K562 (cell line): ENCODE data around the gene TENM4. TPM values are rescaled to one million over a fixed set of nuclear protein-coding genes. Genes with fewer than 3 reads are reported as not detected.

Source experiments
- ATAC-seq: fragments of 200-7000 bp; cut with Tn5 transposase; 3 replicates; pipeline ENCODE4 v1.9.1; 2020; ENCODE audit warnings: moderate library complexity
- BruUV-seq: library from RNA; stranded (reverse); fragments of 400-500 nt; replicated peaks from 2 replicates; lab custom pipeline; 2021; lab: Mats Ljungman, UMichigan
- CTCF ChIA-PET: fragments of 300-600 bp; formaldehyde crosslinking; extraction: SDS; loops from one replicate; lab custom pipeline; 2021; ENCODE audit warnings: low intra/inter-chr PET ratio; lab: Yijun Ruan, JAX
- POLR2A ChIA-PET: fragments of 300-600, 350-650 bp; sonication (Branson Sonifier 250); formaldehyde crosslinking; extraction: SDS; loops from one replicate; lab custom pipeline; 2021; ENCODE audit warnings: antibody characterized with exemption, inconsistent platforms; lab: Yijun Ruan, JAX
- DNase-seq, 4 experiments: peaks; one replicate each; pipeline versions ENCODE4 v3.0.0 to v3.0.0-alpha.2; 2011 to 2018; ENCODE audit warnings: low spot score in 3 of 4, mixed read lengths in 3 of 4; ENCODE audit errors: extremely low read depth in 1 of 4
- FAIRE-seq: peaks from 2 replicates; lab custom pipeline; 2011; peaks lifted over from hg19 to GRCh38; lab: Jason Lieb, UNC
- H2AFZ ChIP-seq: 2 replicates; pipeline ENCODE4 v1.6.0; 2011; ENCODE audit warnings: low read depth, low read length, control low read depth, inconsistent platforms
- H3K27ac ChIP-seq: fragments of 200-600 bp; 3 replicates; pipeline ENCODE4 v1.8.0; 2011; ENCODE audit warnings: low read depth, mild to moderate bottlenecking, control low read depth, inconsistent platforms, low read length, moderate library complexity, mixed read lengths; ENCODE audit errors: extremely low read depth
- H3K27me3 ChIP-seq, 2 experiments: fragments of 300-600 bp in 1 of 2; 2 replicates in 1 of 2; 3 replicates in 1 of 2; pipeline versions ENCODE4 v1.6.0 to v1.8.0; 2011; ENCODE audit warnings: inconsistent platforms in 2 of 2, low read length in 2 of 2, mild to moderate bottlenecking in 1 of 2, mixed read lengths in 1 of 2, moderate library complexity in 1 of 2; ENCODE audit not compliant: control insufficient read depth in 2 of 2, insufficient read depth in 2 of 2
- H3K36me3 ChIP-seq: fragments of 300-600 bp; 3 replicates; pipeline ENCODE4 v1.8.0; 2011; ENCODE audit warnings: mild to moderate bottlenecking, low read length, inconsistent platforms; ENCODE audit not compliant: control insufficient read depth, insufficient read depth
- H3K4me1 ChIP-seq, 2 experiments: fragments of 200-600 bp in 1 of 2; replicated peaks in 1 of 2; 2 replicates in 1 of 2; 3 replicates in 1 of 2; pipeline versions ENCODE4 v1.5.1 to v1.8.0; 2011; ENCODE audit warnings: inconsistent platforms in 2 of 2, low read length in 2 of 2, mild to moderate bottlenecking in 1 of 2, mixed read lengths in 1 of 2, moderate library complexity in 1 of 2; ENCODE audit not compliant: control insufficient read depth in 2 of 2, insufficient read depth in 2 of 2
- H3K4me2 ChIP-seq: 2 replicates; pipeline ENCODE4 v1.6.1; 2011; ENCODE audit warnings: low read length, control low read depth, inconsistent platforms, mixed read lengths; ENCODE audit not compliant: insufficient read depth
- H3K4me3 ChIP-seq: fragments of 200-600 bp; sonication (generic), shearing (Covaris generic); 2 replicates; pipeline ENCODE4 v1.5.1; 2016; ENCODE audit warnings: control low read depth, inconsistent platforms
- H3K79me2 ChIP-seq: fragments of 200-600 bp; 3 replicates; pipeline ENCODE4 v1.8.0; 2011; ENCODE audit warnings: low read length, inconsistent platforms; ENCODE audit not compliant: control insufficient read depth, insufficient read depth
- H3K9ac ChIP-seq, 2 experiments: 2 replicates each; pipeline versions ENCODE4 v1.6.0 to v1.6.1; 2011; ENCODE audit warnings: low read depth in 2 of 2, low read length in 2 of 2, control low read depth in 1 of 2, inconsistent platforms in 1 of 2, mild to moderate bottlenecking in 1 of 2, mixed read lengths in 1 of 2; ENCODE audit not compliant: insufficient read depth in 1 of 2
- H3K9me1 ChIP-seq: one replicate; pipeline ENCODE4 v1.6.0; 2011; ENCODE audit warnings: inconsistent platforms, mild to moderate bottlenecking, low read length, moderate library complexity; ENCODE audit not compliant: control insufficient read depth, insufficient read depth
- H3K9me3 ChIP-seq: replicated peaks from 2 replicates; pipeline ENCODE4 v1.5.1; 2011; ENCODE audit warnings: low read depth, low read length, inconsistent platforms; ENCODE audit not compliant: control insufficient read depth, insufficient read depth
- H4K20me1 ChIP-seq: replicated peaks from 2 replicates; pipeline ENCODE4 v1.6.1; 2011; ENCODE audit warnings: low read length, inconsistent platforms, mixed read lengths; ENCODE audit not compliant: control insufficient read depth, insufficient read depth
- C11orf30 ChIP-seq: fragments of 450-650 bp; IDR thresholded peaks from 2 replicates; pipeline ENCODE4 v1.6.1; 2016; ENCODE audit warnings: low read depth, mild to moderate bottlenecking
- DNMT1 ChIP-seq: fragments of 450-650 bp; IDR thresholded peaks from 2 replicates; pipeline ENCODE4 v1.6.1; 2016; ENCODE audit warnings: antibody characterized with exemption, mild to moderate bottlenecking
- EP300 ChIP-seq: IDR thresholded peaks from 2 replicates; pipeline ENCODE4 v1.6.1; 2012; ENCODE audit warnings: low read length, improper control_type of control experiment
- FOXA1 ChIP-seq: fragments of 450-650 bp; IDR thresholded peaks from 2 replicates; pipeline ENCODE4 v1.6.1; 2016; ENCODE audit warnings: mild to moderate bottlenecking, borderline replicate concordance
- IFI16 ChIP-seq: fragments of 250-450 bp; sonication (Bioruptor Pico); IDR thresholded peaks from 2 replicates; pipeline ENCODE4 v2.1.2; 2022; ENCODE audit warnings: mild to moderate bottlenecking, inconsistent platforms
- LEF1 ChIP-seq: fragments of 450-650 bp; IDR thresholded peaks from 2 replicates; pipeline ENCODE4 v1.6.1; 2016; ENCODE audit warnings: mild to moderate bottlenecking
- RBM22 ChIP-seq: fragments of 200-400 bp; formaldehyde crosslinking; IDR thresholded peaks from 2 replicates; pipeline ENCODE4 v1.6.1; 2018; ENCODE audit warnings: low read length, low read depth; ENCODE audit not compliant: poor library complexity, severe bottlenecking
- RFX1 ChIP-seq: fragments of 450-650 bp; IDR thresholded peaks from 2 replicates; pipeline ENCODE4 v1.6.1; 2016; ENCODE audit warnings: mild to moderate bottlenecking, moderate library complexity
- ZNF41 ChIP-seq: fragments of 250-450 bp; sonication (Bioruptor Pico); conservative IDR thresholded peaks from 2 replicates; pipeline ENCODE4 v1.4.0; 2020; ENCODE audit warnings: mild to moderate bottlenecking
- WGBS: fragments of 100-300 bp; shearing (Covaris generic); methylation state at CpG from one replicate; pipeline ENCODE4 v1.1.6; 2016; ENCODE audit warnings: low coverage, mixed read lengths; ENCODE audit not compliant: insufficient coverage; ENCODE audit errors: missing lambda C conversion rate; 5-methylcytosine and 5-hydroxymethylcytosine counted together
- in situ Hi-C: fragments of 300-500 bp; cut with MboI; formaldehyde crosslinking; loops from 4 replicates; pipeline ENCODE4 v1.15.0; 2018; ENCODE audit warnings: inconsistent platforms, mixed read lengths
- intact Hi-C: fragments of 100-400 bp; cut with micrococcal nuclease; formaldehyde crosslinking; loops from 2 replicates; pipeline ENCODE4 v1.14.2; 2022
- polyA plus RNA-seq, 8 experiments: library from polyadenylated mRNA; depleted of rRNA in 4 of 8; stranded (reverse) in 5 of 8; unstranded in 3 of 8; fragments of >200 nt; fragmentation: Nextera tagmentation in 2 of 8; fragmentation: Illumina TruSeq in 1 of 8; extraction: Ambion mirVana in 2 of 8; extraction: Trizol in 1 of 8; gene quantifications; 2 replicates each; pipeline versions ENCODE4 v1.2.1 to v1.2.3, GENCODE V29; 2011 to 2014; ENCODE audit warnings: inconsistent platforms in 1 of 8, missing spikeins in 1 of 8
- total RNA-seq, 7 experiments: library from RNA; depleted of rRNA in 6 of 7; stranded (reverse); fragments of >200 nt in 6 of 7; fragmentation: Illumina TruSeq in 2 of 7; extraction: Trizol in 2 of 7; gene quantifications; 2 replicates each; pipeline versions ENCODE4 v1.2.1 to v1.2.3, GENCODE V29; 2011 to 2021; ENCODE audit warnings: low replicate concordance in 1 of 7
- TF ChIP-seq, protein P1 (sequence below): fragments of 450-650 bp; IDR thresholded peaks from 2 replicates; pipeline ENCODE4 v1.6.1; 2017; ENCODE audit warnings: antibody characterized with exemption

The TENM4 gene
- total and polyA plus RNA-seq, 9 of the 15 experiments (the other 6 are each of a cell fraction or from before 2014, with no cell fraction given) = 0.16 TPM; not detected in 8

DNA sequence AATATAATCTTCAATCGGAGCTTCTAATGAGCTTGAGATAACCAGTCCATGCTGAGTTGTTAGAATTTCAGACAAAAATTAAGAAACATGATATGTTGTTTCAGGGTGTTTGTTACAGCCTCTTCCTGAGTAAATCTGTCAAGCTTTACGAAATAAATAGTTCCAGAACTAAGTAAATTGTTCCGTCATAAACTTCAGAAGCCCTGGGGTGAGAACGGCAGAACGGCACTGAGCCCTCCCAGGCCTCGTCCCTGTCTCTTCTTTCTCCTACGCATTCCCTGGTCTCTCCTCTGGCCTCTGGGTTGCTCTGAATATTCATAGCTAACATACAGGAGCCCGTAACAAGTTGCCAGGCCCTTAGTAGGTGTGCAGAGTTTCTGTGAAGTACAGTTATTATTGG is 475.4 kb downstream of the TENM4 start (continued):
- TF ChIP-seq, protein P1, sequence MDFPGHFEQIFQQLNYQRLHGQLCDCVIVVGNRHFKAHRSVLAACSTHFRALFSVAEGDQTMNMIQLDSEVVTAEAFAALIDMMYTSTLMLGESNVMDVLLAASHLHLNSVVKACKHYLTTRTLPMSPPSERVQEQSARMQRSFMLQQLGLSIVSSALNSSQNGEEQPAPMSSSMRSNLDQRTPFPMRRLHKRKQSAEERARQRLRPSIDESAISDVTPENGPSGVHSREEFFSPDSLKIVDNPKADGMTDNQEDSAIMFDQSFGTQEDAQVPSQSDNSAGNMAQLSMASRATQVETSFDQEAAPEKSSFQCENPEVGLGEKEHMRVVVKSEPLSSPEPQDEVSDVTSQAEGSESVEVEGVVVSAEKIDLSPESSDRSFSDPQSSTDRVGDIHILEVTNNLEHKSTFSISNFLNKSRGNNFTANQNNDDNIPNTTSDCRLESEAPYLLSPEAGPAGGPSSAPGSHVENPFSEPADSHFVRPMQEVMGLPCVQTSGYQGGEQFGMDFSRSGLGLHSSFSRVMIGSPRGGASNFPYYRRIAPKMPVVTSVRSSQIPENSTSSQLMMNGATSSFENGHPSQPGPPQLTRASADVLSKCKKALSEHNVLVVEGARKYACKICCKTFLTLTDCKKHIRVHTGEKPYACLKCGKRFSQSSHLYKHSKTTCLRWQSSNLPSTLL = no peak
- TF ChIP-seq LEF1 (no peak), C11orf30 (no peak), FOXA1 (no peak), RBM22 (no peak), IFI16 (no peak), DNMT1 (no peak)

DNA sequence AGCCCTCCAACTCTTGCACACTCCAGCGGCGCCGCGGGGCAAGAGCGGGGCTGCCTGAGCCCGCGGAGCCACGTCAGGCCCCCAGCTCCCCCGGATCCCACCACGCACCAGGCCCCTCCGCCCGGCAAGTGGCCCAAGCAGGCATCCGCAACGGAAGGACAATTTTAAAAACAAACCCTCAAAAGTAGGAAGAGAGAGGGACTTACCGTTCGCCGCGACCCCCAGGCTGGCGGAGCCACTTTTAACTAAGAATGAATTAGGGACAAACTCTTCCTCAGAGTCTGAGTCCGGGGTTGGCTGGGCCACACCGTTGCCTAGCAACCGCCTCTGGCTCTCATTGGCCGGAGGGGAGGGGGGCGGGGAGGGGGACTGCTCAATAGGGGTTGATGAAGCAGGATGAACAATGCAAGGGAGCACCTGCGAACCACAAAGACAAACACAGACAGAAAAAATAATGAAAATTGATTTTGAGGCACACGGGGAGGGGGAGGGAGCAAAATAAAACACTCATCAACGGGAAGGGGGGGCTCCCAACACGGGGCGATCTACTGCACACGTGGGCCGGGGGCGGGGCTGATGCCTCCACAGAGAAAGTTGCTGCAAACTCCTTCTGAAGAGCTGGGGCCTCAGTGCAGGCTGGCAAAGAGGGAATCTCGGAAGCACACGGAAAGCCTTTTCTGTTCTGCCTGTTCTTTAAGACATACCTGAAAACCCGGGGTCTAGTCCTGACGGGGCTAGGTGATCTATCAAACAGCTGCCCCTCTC is 478.7 kb downstream of the TENM4 start:
- H3K9me3 ChIP-seq = no peaks in the 10 kb centered on the region
- no peak overlapping the region for H3K27ac ChIP-seq
- no peak overlapping the region for H2AFZ ChIP-seq
- H3K4me3 ChIP-seq = no peak overlapping the region
- H3K9ac ChIP-seq = no peak overlapping the region
- no TSS peak for BruUV-seq
- WGBS = 5% methylated on average over 30 of the region's 36 CpGs
- H3K4me1 ChIP-seq = no peaks in the 10 kb centered on the region
- FAIRE-seq = no peak
- no peaks in the 10 kb centered on the region for H3K36me3 ChIP-seq
- H4K20me1 ChIP-seq = 0 out of 2 replicates have a peak, but pooled peaks cover 3% of the 10 kb centered on the region
- TF ChIP-seq EP300 (no peak), ZNF41 (CRISPR knock-in tag) (no peak), RFX1 (peak; percentile 86)
- no peaks in the 10 kb centered on the region for H3K9me1 ChIP-seq
- intact Hi-C loops (loop anchor here (1.0 to 10.0 kb wide), 2 partner anchors 167 to 317 kb away; no protein-coding TSS in a partner anchor), in situ Hi-C loops (no loop called here)
- H3K79me2 ChIP-seq = no peaks in the 10 kb centered on the region
- peak; percentile 51; the same call in 1 of the 3 replicates for ATAC-seq
- ChIA-PET CTCF (interaction anchor here (1.4 kb wide), 1 partner anchor 163 kb away, joined by 4 read pairs; no protein-coding TSS in a partner anchor), POLR2A (interaction anchor here (0.6 kb wide), 1 partner anchor 15 kb away, joined by 3 read pairs; no protein-coding TSS in a partner anchor)
- no peak overlapping the region for H3K4me2 ChIP-seq
- peaks cover 0 to 7% of the 10 kb centered on the region in 2 experiments; a peak in 2 of 5 replicates for H3K27me3 ChIP-seq
- DNase-seq = peak; percentile 11 to 50 (median 46)
